AG10803 (cell line): ENCODE results near the gene EPAS1.

Source experiments
- DNase-seq: peaks from one replicate; pipeline ENCODE4 v3.0.0; 2010; ENCODE audit warnings: low read depth
- H3K4me3 ChIP-seq: 2 replicates; pipeline ENCODE4 v1.5.1; 2011; ENCODE audit warnings: mild to moderate bottlenecking, low read length, control low read depth
- CTCF ChIP-seq: conservative IDR thresholded peaks from 2 replicates; pipeline ENCODE4 v1.5.1; 2011; ENCODE audit warnings: mild to moderate bottlenecking, low read length, control low read depth, inconsistent platforms

The EPAS1 gene

GRCh38 chr2:46364797-46365457 lies 67.7 kb downstream of the EPAS1 start:
- DNase-seq = peak; percentile 77
- H3K4me3 ChIP-seq = no peak overlapping the region
- peak; percentile 89 for TF ChIP-seq CTCF

- TF ChIP-seq CTCF = peak; percentile 58
- H3K4me3 ChIP-seq = no peak overlapping the region
- DNase-seq = no peak
Observed at GRCh38 chr2:46365913-46366667, 68.9 kb downstream of the EPAS1 start.

GRCh38 chr2:46366668-46367052 lies 69.5 kb downstream of the EPAS1 start:
- no peak overlapping the region for H3K4me3 ChIP-seq
- DNase-seq = no peak
- TF ChIP-seq CTCF = no peak

GRCh38 chr2:46367286-46367685 lies 70.1 kb downstream of the EPAS1 start:
- DNase-seq = no peak
- no peak overlapping the region for H3K4me3 ChIP-seq
- TF ChIP-seq CTCF = no peak

GRCh38 chr2:46368401-46368800 lies 71.2 kb downstream of the EPAS1 start:
- TF ChIP-seq CTCF = no peak
- DNase-seq = no peak
- H3K4me3 ChIP-seq = no peak overlapping the region

GRCh38 chr2:46369783-46370182 lies 72.6 kb downstream of the EPAS1 start:
- DNase-seq = no peak
- no peak overlapping the region for H3K4me3 ChIP-seq
- TF ChIP-seq CTCF = no peak

- no peak for DNase-seq
- no peak overlapping the region for H3K4me3 ChIP-seq
- no peak for TF ChIP-seq CTCF
Observed at GRCh38 chr2:46371854-46372253, 74.6 kb downstream of the EPAS1 start.
